K562 (cell line): ENCODE measurements around the gene SLC16A12. TPM values are rescaled to one million over a fixed set of nuclear protein-coding genes. Genes with fewer than 3 reads are reported as not detected.

Experiments
- ATAC-seq: fragments of 200-7000 bp; cut with Tn5 transposase; 3 replicates; pipeline ENCODE4 v1.9.1; 2020; ENCODE audit warnings: moderate library complexity
- BruUV-seq: library from RNA; stranded (reverse); fragments of 400-500 nt; replicated peaks from 2 replicates; lab custom pipeline; 2021; lab: Mats Ljungman, UMichigan
- CTCF ChIA-PET: fragments of 300-600 bp; formaldehyde crosslinking; extraction: SDS; loops from one replicate; lab custom pipeline; 2021; ENCODE audit warnings: low intra/inter-chr PET ratio; lab: Yijun Ruan, JAX
- POLR2A ChIA-PET: fragments of 300-600, 350-650 bp; sonication (Branson Sonifier 250); formaldehyde crosslinking; extraction: SDS; loops from one replicate; lab custom pipeline; 2021; ENCODE audit warnings: antibody characterized with exemption, inconsistent platforms; lab: Yijun Ruan, JAX
- DNase-seq, 4 experiments: peaks; one replicate each; pipeline versions ENCODE4 v3.0.0 to v3.0.0-alpha.2; 2011 to 2018; ENCODE audit warnings: low spot score in 3 of 4, mixed read lengths in 3 of 4; ENCODE audit errors: extremely low read depth in 1 of 4
- FAIRE-seq: peaks from 2 replicates; lab custom pipeline; 2011; peaks lifted over from hg19 to GRCh38; lab: Jason Lieb, UNC
- H2AFZ ChIP-seq: 2 replicates; pipeline ENCODE4 v1.6.0; 2011; ENCODE audit warnings: low read depth, low read length, control low read depth, inconsistent platforms
- H3K27ac ChIP-seq: fragments of 200-600 bp; 3 replicates; pipeline ENCODE4 v1.8.0; 2011; ENCODE audit warnings: low read depth, mild to moderate bottlenecking, control low read depth, inconsistent platforms, low read length, moderate library complexity, mixed read lengths; ENCODE audit errors: extremely low read depth
- H3K27me3 ChIP-seq, 2 experiments: fragments of 300-600 bp in 1 of 2; 2 replicates in 1 of 2; 3 replicates in 1 of 2; pipeline versions ENCODE4 v1.6.0 to v1.8.0; 2011; ENCODE audit warnings: inconsistent platforms in 2 of 2, low read length in 2 of 2, mild to moderate bottlenecking in 1 of 2, mixed read lengths in 1 of 2, moderate library complexity in 1 of 2; ENCODE audit not compliant: control insufficient read depth in 2 of 2, insufficient read depth in 2 of 2
- H3K36me3 ChIP-seq: fragments of 300-600 bp; 3 replicates; pipeline ENCODE4 v1.8.0; 2011; ENCODE audit warnings: mild to moderate bottlenecking, low read length, inconsistent platforms; ENCODE audit not compliant: control insufficient read depth, insufficient read depth
- H3K4me1 ChIP-seq, 2 experiments: fragments of 200-600 bp in 1 of 2; replicated peaks in 1 of 2; 2 replicates in 1 of 2; 3 replicates in 1 of 2; pipeline versions ENCODE4 v1.5.1 to v1.8.0; 2011; ENCODE audit warnings: inconsistent platforms in 2 of 2, low read length in 2 of 2, mild to moderate bottlenecking in 1 of 2, mixed read lengths in 1 of 2, moderate library complexity in 1 of 2; ENCODE audit not compliant: control insufficient read depth in 2 of 2, insufficient read depth in 2 of 2
- H3K4me2 ChIP-seq: 2 replicates; pipeline ENCODE4 v1.6.1; 2011; ENCODE audit warnings: low read length, control low read depth, inconsistent platforms, mixed read lengths; ENCODE audit not compliant: insufficient read depth
- H3K4me3 ChIP-seq: fragments of 200-600 bp; sonication (generic), shearing (Covaris generic); 2 replicates; pipeline ENCODE4 v1.5.1; 2016; ENCODE audit warnings: control low read depth, inconsistent platforms
- H3K79me2 ChIP-seq: fragments of 200-600 bp; 3 replicates; pipeline ENCODE4 v1.8.0; 2011; ENCODE audit warnings: low read length, inconsistent platforms; ENCODE audit not compliant: control insufficient read depth, insufficient read depth
- H3K9ac ChIP-seq, 2 experiments: 2 replicates each; pipeline versions ENCODE4 v1.6.0 to v1.6.1; 2011; ENCODE audit warnings: low read depth in 2 of 2, low read length in 2 of 2, control low read depth in 1 of 2, inconsistent platforms in 1 of 2, mild to moderate bottlenecking in 1 of 2, mixed read lengths in 1 of 2; ENCODE audit not compliant: insufficient read depth in 1 of 2
- H3K9me1 ChIP-seq: one replicate; pipeline ENCODE4 v1.6.0; 2011; ENCODE audit warnings: inconsistent platforms, mild to moderate bottlenecking, low read length, moderate library complexity; ENCODE audit not compliant: control insufficient read depth, insufficient read depth
- H3K9me3 ChIP-seq: replicated peaks from 2 replicates; pipeline ENCODE4 v1.5.1; 2011; ENCODE audit warnings: low read depth, low read length, inconsistent platforms; ENCODE audit not compliant: control insufficient read depth, insufficient read depth
- H4K20me1 ChIP-seq: replicated peaks from 2 replicates; pipeline ENCODE4 v1.6.1; 2011; ENCODE audit warnings: low read length, inconsistent platforms, mixed read lengths; ENCODE audit not compliant: control insufficient read depth, insufficient read depth
- CBFA2T2 ChIP-seq: fragments of 450-650 bp; conservative IDR thresholded peaks from 2 replicates; pipeline ENCODE4 v1.6.1; 2017; ENCODE audit warnings: mild to moderate bottlenecking
- DIDO1 ChIP-seq: fragments of 450-650 bp; IDR thresholded peaks from 2 replicates; pipeline ENCODE4 v1.6.1; 2016; ENCODE audit warnings: low read depth, missing biosample characterization, missing genetic modification characterization
- ESRRA ChIP-seq: fragments of 450-650 bp; IDR thresholded peaks from 2 replicates; pipeline ENCODE4 v1.6.1; 2014; ENCODE audit warnings: low read depth, mild to moderate bottlenecking, moderate library complexity, borderline replicate concordance
- FUS ChIP-seq: fragments of 200-400 bp; formaldehyde crosslinking; optimal IDR thresholded peaks from 2 replicates; pipeline ENCODE3; 2017; ENCODE audit warnings: low read depth, low read length
- KLF1 ChIP-seq: fragments of 450-650 bp; IDR thresholded peaks from 2 replicates; pipeline ENCODE4 v1.6.1; 2016; ENCODE audit warnings: missing genetic modification characterization, missing compliant biosample characterization
- NFXL1 ChIP-seq: fragments of 450-650 bp; formaldehyde crosslinking; IDR thresholded peaks from 2 replicates; pipeline ENCODE4 v1.4.0; 2021; ENCODE audit warnings: mild to moderate bottlenecking
- NUFIP1 ChIP-seq: fragments of 450-650 bp; IDR thresholded peaks from 2 replicates; pipeline ENCODE4 v1.6.1; 2018; ENCODE audit not compliant: partially characterized antibody
- SMARCB1 ChIP-seq: IDR thresholded peaks from 2 replicates; pipeline ENCODE4 v1.6.1; 2011; ENCODE audit warnings: improper control_type of control experiment, low read depth; ENCODE audit not compliant: insufficient read length
- SP2 ChIP-seq: IDR thresholded peaks from 2 replicates; pipeline ENCODE4 v1.6.1; 2011; ENCODE audit warnings: mild to moderate bottlenecking, low read depth, low read length, moderate library complexity; ENCODE audit not compliant: poor library complexity, severe bottlenecking; ENCODE audit errors: extremely low read depth
- SREBF2 ChIP-seq: sonication (generic); formaldehyde crosslinking; IDR thresholded peaks from 2 replicates; pipeline ENCODE4 v1.4.0; 2020; ENCODE audit warnings: mild to moderate bottlenecking, missing genetic modification reagents
- U2AF1 ChIP-seq: fragments of 200-400 bp; formaldehyde crosslinking; optimal IDR thresholded peaks from 2 replicates; pipeline ENCODE3; 2017; ENCODE audit warnings: mild to moderate bottlenecking, low read depth, low read length, moderate library complexity
- ZBTB7A ChIP-seq: IDR thresholded peaks from 2 replicates; pipeline ENCODE4 v1.6.1; 2011; ENCODE audit warnings: low read depth, mild to moderate bottlenecking, low read length, moderate library complexity, borderline replicate concordance; ENCODE audit not compliant: control insufficient read depth
- ZBTB8A ChIP-seq: fragments of 450-650 bp; IDR thresholded peaks from 2 replicates; pipeline ENCODE4 v1.6.1; 2018; ENCODE audit warnings: mild to moderate bottlenecking, moderate library complexity; ENCODE audit not compliant: partially characterized antibody
- ZNF311 ChIP-seq: fragments of 250-450 bp; sonication (Bioruptor Pico); IDR thresholded peaks from 2 replicates; pipeline ENCODE4 v1.4.0; 2020; ENCODE audit warnings: mild to moderate bottlenecking, moderate library complexity
- ZNF431 ChIP-seq: sonication (generic); formaldehyde crosslinking; IDR thresholded peaks from 2 replicates; pipeline ENCODE4 v1.8.0; 2022; ENCODE audit warnings: mild to moderate bottlenecking, missing genetic modification reagents
- ZNF584 ChIP-seq: fragments of 200-800 bp; sonication (Bioruptor generic); IDR thresholded peaks from 2 replicates; pipeline ENCODE4 v1.6.1; 2016; ENCODE audit warnings: low read depth, mild to moderate bottlenecking, missing genetic modification characterization, missing compliant biosample characterization
- ZNF76 ChIP-seq: fragments of 250-450 bp; sonication (Bioruptor Pico); IDR thresholded peaks from 2 replicates; pipeline ENCODE4 v1.4.0; 2020; ENCODE audit warnings: mild to moderate bottlenecking, moderate library complexity, borderline replicate concordance
- WGBS: fragments of 100-300 bp; shearing (Covaris generic); methylation state at CpG from one replicate; pipeline ENCODE4 v1.1.6; 2016; ENCODE audit warnings: low coverage, mixed read lengths; ENCODE audit not compliant: insufficient coverage; ENCODE audit errors: missing lambda C conversion rate; 5-methylcytosine and 5-hydroxymethylcytosine counted together
- in situ Hi-C: fragments of 300-500 bp; cut with MboI; formaldehyde crosslinking; loops from 4 replicates; pipeline ENCODE4 v1.15.0; 2018; ENCODE audit warnings: inconsistent platforms, mixed read lengths
- intact Hi-C: fragments of 100-400 bp; cut with micrococcal nuclease; formaldehyde crosslinking; loops from 2 replicates; pipeline ENCODE4 v1.14.2; 2022
- polyA plus RNA-seq, 8 experiments: library from polyadenylated mRNA; depleted of rRNA in 4 of 8; stranded (reverse) in 5 of 8; unstranded in 3 of 8; fragments of >200 nt; fragmentation: Nextera tagmentation in 2 of 8; fragmentation: Illumina TruSeq in 1 of 8; extraction: Ambion mirVana in 2 of 8; extraction: Trizol in 1 of 8; gene quantifications; 2 replicates each; pipeline versions ENCODE4 v1.2.1 to v1.2.3, GENCODE V29; 2011 to 2014; ENCODE audit warnings: inconsistent platforms in 1 of 8, missing spikeins in 1 of 8
- total RNA-seq, 7 experiments: library from RNA; depleted of rRNA in 6 of 7; stranded (reverse); fragments of >200 nt in 6 of 7; fragmentation: Illumina TruSeq in 2 of 7; extraction: Trizol in 2 of 7; gene quantifications; 2 replicates each; pipeline versions ENCODE4 v1.2.1 to v1.2.3, GENCODE V29; 2011 to 2021; ENCODE audit warnings: low replicate concordance in 1 of 7
- TF ChIP-seq, protein P1 (sequence below): fragments of 250-450 bp; sonication (Bioruptor Pico); IDR thresholded peaks from 2 replicates; pipeline ENCODE4 v1.5.0; 2021; ENCODE audit warnings: mild to moderate bottlenecking, moderate library complexity
- TF ChIP-seq, protein P2 (sequence below): fragments of 450-650 bp; IDR thresholded peaks from 2 replicates; pipeline ENCODE4 v1.6.1; 2018; ENCODE audit warnings: mild to moderate bottlenecking, low read depth; ENCODE audit not compliant: partially characterized antibody

SLC16A12 gene
- total and polyA plus RNA-seq, 9 of the 15 experiments (the other 6 are each of a cell fraction or from before 2014, with no cell fraction given), result not detected

DNA sequence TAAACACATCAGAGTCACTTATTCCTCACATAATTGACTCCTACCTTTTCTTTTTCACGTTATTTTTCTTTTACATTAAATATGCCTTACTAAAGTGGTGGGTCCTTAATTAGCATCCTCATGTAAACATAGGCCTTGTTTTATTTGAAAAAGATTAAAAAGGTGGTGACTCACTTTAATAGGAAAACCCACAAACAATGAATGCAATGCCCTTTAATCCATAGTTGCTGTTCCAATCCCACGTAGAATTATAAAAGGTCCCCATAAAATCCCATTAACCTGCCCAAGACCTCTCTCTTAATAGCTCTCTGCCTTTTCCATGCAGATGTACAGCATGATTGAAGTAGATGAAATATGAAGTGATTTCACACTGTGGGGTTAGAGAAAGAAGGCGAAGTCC, 32.2 kb downstream of the SLC16A12 start:
- no peaks in the 10 kb centered on the region for H3K4me1 ChIP-seq
- 0% methylated on average over 3 of the region's 3 CpGs for WGBS
- no peak for TF ChIP-seq NFXL1
- no peak for TF ChIP-seq ZNF311 (CRISPR knock-in tag)
- TF ChIP-seq CBFA2T2, result no peak
- TF ChIP-seq SP2, result no peak
- TF ChIP-seq U2AF1, result no peak
- TF ChIP-seq ZNF76, result no peak
- no peak for TF ChIP-seq ZNF584 (CRISPR knock-in tag)
- no peak for TF ChIP-seq DIDO1 (tag)
- no peak for TF ChIP-seq ZNF431 (CRISPR knock-in tag)
- no peak for TF ChIP-seq SREBF2 (CRISPR knock-in tag)
- no peak for TF ChIP-seq FUS
- no peak for TF ChIP-seq ESRRA
- no peak for TF ChIP-seq ZBTB8A
- no peak for TF ChIP-seq SMARCB1
- no peak for TF ChIP-seq NUFIP1
- TF ChIP-seq, protein P1, sequence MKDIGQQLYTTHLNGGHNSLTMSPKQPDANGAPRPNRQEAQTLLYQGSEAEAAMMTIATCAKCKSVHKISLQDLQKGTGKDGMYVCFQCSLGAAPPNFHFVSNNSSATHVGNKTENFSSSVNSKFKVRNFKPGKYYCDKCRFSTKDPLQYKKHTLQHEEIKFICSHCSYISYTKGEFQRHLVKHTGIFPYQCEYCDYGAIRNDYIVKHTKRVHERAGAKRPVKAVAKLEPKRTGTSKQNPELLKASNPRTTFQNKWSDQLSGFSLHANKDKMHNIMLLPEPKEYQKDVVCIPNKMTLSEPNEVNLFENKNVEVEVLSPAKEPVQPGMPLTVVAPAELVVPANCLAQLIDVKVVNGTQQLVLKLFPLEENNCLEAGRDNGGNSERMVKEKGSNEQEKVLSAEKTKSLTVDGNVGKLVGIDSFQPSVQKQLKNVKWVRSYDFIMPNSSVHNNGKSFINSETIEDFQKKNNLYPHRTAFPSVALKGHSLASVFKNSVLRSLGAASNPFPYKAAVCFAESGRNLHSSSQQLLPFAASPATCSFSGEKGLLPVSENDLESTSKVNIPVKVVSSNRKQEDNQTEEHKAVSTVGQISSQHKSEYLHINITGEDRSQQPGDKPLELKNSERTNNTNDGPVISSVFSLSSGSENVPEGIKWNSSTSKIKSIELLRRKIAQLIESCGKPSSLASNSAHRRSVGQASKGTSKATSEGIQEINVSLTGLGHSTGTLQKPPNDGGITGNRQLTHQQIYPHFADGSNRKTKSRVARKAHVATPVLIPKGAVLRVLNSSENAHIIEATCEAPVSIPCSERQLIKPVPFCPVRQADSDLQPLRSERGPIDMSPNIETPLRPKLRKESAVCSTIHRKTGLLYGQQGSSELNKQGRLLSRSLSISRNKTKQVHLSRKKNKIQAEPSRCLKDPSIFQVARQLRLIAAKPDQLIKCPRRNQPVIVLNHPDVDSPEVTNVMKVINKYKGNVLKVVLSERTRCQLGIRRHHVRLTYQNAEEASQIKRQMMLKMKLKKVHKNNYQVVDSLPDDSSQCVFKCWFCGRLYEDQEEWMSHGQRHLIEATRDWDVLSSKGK (CRISPR knock-in tag), result no peak
- no peak for TF ChIP-seq KLF1
- TF ChIP-seq, protein P2, sequence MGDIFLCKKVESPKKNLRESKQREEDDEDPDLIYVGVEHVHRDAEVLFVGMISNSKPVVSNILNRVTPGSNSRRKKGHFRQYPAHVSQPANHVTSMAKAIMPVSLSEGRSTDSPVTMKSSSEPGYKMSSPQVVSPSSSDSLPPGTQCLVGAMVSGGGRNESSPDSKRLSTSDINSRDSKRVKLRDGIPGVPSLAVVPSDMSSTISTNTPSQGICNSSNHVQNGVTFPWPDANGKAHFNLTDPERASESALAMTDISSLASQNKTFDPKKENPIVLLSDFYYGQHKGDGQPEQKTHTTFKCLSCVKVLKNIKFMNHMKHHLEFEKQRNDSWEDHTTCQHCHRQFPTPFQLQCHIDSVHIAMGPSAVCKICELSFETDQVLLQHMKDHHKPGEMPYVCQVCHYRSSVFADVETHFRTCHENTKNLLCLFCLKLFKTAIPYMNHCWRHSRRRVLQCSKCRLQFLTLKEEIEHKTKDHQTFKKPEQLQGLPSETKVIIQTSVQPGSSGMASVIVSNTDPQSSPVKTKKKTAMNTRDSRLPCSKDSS, result no peak
- TF ChIP-seq ZBTB7A, result no peak
- H3K4me3 ChIP-seq, result no peak overlapping the region
- H3K36me3 ChIP-seq, result no peaks in the 10 kb centered on the region
- ChIA-PET POLR2A (no interaction called here), CTCF (no interaction called here)
- no peak overlapping the region for H3K27ac ChIP-seq
- no peak overlapping the region for H2AFZ ChIP-seq
- no peak for DNase-seq
- H3K79me2 ChIP-seq, result no peaks in the 10 kb centered on the region
- no peak overlapping the region for H3K9ac ChIP-seq
- intact Hi-C loops, result no loop called here
- no peak for FAIRE-seq
- H3K27me3 ChIP-seq, result no peaks in the 10 kb centered on the region; a peak in 1 of 5 replicates
- no peaks in the 10 kb centered on the region for H3K9me3 ChIP-seq
- ATAC-seq, result no peak
- no peaks in the 10 kb centered on the region for H4K20me1 ChIP-seq
- no peaks in the 10 kb centered on the region for H3K9me1 ChIP-seq
- no peak overlapping the region for H3K4me2 ChIP-seq
- in situ Hi-C loops, result no loop called here
- BruUV-seq, result no TSS peak
